OCI-LY1 (cell line): ENCODE results near the gene LHX1.
A peak's percentile ranks its signal among the peaks of the same experiment; 100 is the strongest.

Source experiments
- H2AFZ ChIP-seq: fragments of 200-600 bp; sonication (generic), shearing (Covaris generic); 2 replicates; pipeline ENCODE4 v1.6.0; 2014; ENCODE audit warnings: antibody characterized with exemption, mild to moderate bottlenecking, low read length
- H3F3A ChIP-seq: fragments of 200-600 bp; sonication (generic), shearing (Covaris generic); 2 replicates; pipeline ENCODE4 v1.6.0; 2014; ENCODE audit warnings: mild to moderate bottlenecking, antibody characterized with exemption, low read length, moderate library complexity; ENCODE audit not compliant: insufficient read depth
- H3K27ac ChIP-seq: fragments of 200-600 bp; sonication (generic); 2 replicates; pipeline ENCODE4 v1.5.1; 2014; ENCODE audit warnings: low read length, mixed run types, mild to moderate bottlenecking, low read depth; ENCODE audit not compliant: poor library complexity, severe bottlenecking
- H3K27me3 ChIP-seq: fragments of 200-600 bp; sonication (generic); 2 replicates; pipeline ENCODE4 v1.6.0; 2014; ENCODE audit warnings: antibody characterized with exemption, mild to moderate bottlenecking, low read length, moderate library complexity; ENCODE audit not compliant: insufficient read depth
- H3K36me3 ChIP-seq: fragments of 200-600 bp; sonication (generic); 2 replicates; pipeline ENCODE4 v1.6.1; 2014; ENCODE audit warnings: mild to moderate bottlenecking, antibody characterized with exemption, low read length, moderate library complexity, mixed read lengths; ENCODE audit not compliant: insufficient read depth
- H3K4me1 ChIP-seq: fragments of 200-600 bp; sonication (generic); 2 replicates; pipeline ENCODE4 v1.5.1; 2014; ENCODE audit warnings: mild to moderate bottlenecking, low read length, moderate library complexity; ENCODE audit not compliant: insufficient read depth, severe bottlenecking
- H3K4me2 ChIP-seq: fragments of 200-600 bp; sonication (generic), shearing (Covaris generic); 2 replicates; pipeline ENCODE4 v1.6.1; 2014; ENCODE audit warnings: low read length
- H3K4me3 ChIP-seq: fragments of 200-600 bp; sonication (generic); 2 replicates; pipeline ENCODE4 v1.5.1; 2014; ENCODE audit warnings: low read length, low read depth, mild to moderate bottlenecking, mixed read lengths; ENCODE audit not compliant: poor library complexity, severe bottlenecking
- H3K79me2 ChIP-seq: fragments of 200-600 bp; shearing (Covaris generic); 2 replicates; pipeline ENCODE4 v1.6.1; 2016; ENCODE audit warnings: mixed run types, low read length, mixed read lengths; ENCODE audit not compliant: insufficient read depth
- H3K9ac ChIP-seq: fragments of 200-600 bp; sonication (generic), shearing (Covaris generic); 2 replicates; pipeline ENCODE4 v1.6.1; 2014; ENCODE audit warnings: mild to moderate bottlenecking, low read length, mixed read lengths
- H3K9me2 ChIP-seq: fragments of 200-600 bp; sonication (generic), shearing (Covaris generic); 2 replicates; pipeline ENCODE4 v1.6.1; 2014; ENCODE audit warnings: low read depth, mild to moderate bottlenecking, low read length, mixed read lengths
- H3K9me3 ChIP-seq: fragments of 200-600 bp; shearing (Covaris generic); 2 replicates; pipeline ENCODE4 v1.6.1; 2014; ENCODE audit warnings: low read length, mixed read lengths
- H4K20me1 ChIP-seq: fragments of 200-600 bp; sonication (generic), shearing (Covaris generic); 2 replicates; pipeline ENCODE4 v1.6.0; 2016; ENCODE audit warnings: mild to moderate bottlenecking, low read length; ENCODE audit not compliant: insufficient read depth
- EZH2 ChIP-seq: fragments of 200-600 bp; sonication (generic), shearing (Covaris generic); IDR thresholded peaks from 2 replicates; pipeline ENCODE4 v1.8.0; 2017; ENCODE audit warnings: borderline replicate concordance, mixed run types, mild to moderate bottlenecking, antibody characterized with exemption, low read length, moderate library complexity, mixed read lengths
- TF ChIP-seq, protein P1 (sequence below): fragments of 200-600 bp; sonication (generic), shearing (Covaris generic); IDR thresholded peaks from 2 replicates; pipeline ENCODE4 v1.5.1; 2017; ENCODE audit warnings: mild to moderate bottlenecking, antibody characterized with exemption, low read length, moderate library complexity, mixed read lengths

LHX1 gene

GRCh38 chr17:36946726-36947091, 9.4 kb downstream of the LHX1 start:
- no peaks in the 10 kb centered on the region for H3K9me2 ChIP-seq
- peaks cover 30% of the 10 kb centered on the region for H3K4me1 ChIP-seq
- H3K27ac ChIP-seq = no peak overlapping the region
- TF ChIP-seq, protein P1, sequence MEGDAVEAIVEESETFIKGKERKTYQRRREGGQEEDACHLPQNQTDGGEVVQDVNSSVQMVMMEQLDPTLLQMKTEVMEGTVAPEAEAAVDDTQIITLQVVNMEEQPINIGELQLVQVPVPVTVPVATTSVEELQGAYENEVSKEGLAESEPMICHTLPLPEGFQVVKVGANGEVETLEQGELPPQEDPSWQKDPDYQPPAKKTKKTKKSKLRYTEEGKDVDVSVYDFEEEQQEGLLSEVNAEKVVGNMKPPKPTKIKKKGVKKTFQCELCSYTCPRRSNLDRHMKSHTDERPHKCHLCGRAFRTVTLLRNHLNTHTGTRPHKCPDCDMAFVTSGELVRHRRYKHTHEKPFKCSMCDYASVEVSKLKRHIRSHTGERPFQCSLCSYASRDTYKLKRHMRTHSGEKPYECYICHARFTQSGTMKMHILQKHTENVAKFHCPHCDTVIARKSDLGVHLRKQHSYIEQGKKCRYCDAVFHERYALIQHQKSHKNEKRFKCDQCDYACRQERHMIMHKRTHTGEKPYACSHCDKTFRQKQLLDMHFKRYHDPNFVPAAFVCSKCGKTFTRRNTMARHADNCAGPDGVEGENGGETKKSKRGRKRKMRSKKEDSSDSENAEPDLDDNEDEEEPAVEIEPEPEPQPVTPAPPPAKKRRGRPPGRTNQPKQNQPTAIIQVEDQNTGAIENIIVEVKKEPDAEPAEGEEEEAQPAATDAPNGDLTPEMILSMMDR = no peak
- no peak for TF ChIP-seq EZH2
- H3K27me3 ChIP-seq = no peaks in the 10 kb centered on the region; the same call in 1 of the 2 replicates
- no peaks in the 10 kb centered on the region for H4K20me1 ChIP-seq
- no peaks in the 10 kb centered on the region for H3F3A ChIP-seq
- no peak overlapping the region for H3K9ac ChIP-seq
- no peak overlapping the region for H2AFZ ChIP-seq
- H3K4me3 ChIP-seq = no peak overlapping the region
- H3K9me3 ChIP-seq = no peaks in the 10 kb centered on the region
- peaks cover 21% of the 10 kb centered on the region for H3K79me2 ChIP-seq
- H3K4me2 ChIP-seq = no peak overlapping the region
- H3K36me3 ChIP-seq = peaks cover 15% of the 10 kb centered on the region; the same call in 1 of the 2 replicates

- H4K20me1 ChIP-seq = no peaks in the 10 kb centered on the region
- H3K27ac ChIP-seq = no peak overlapping the region
- H3K4me2 ChIP-seq = peak overlapping the region; percentile 89
- peaks cover 29% of the 10 kb centered on the region; the same call in 1 of the 2 replicates for H3K36me3 ChIP-seq
- H3F3A ChIP-seq = no peaks in the 10 kb centered on the region
- peak overlapping the region; percentile 75 for H3K4me3 ChIP-seq
- H3K9ac ChIP-seq = peak overlapping the region; percentile 84
- no peaks in the 10 kb centered on the region; the same call in 1 of the 2 replicates for H3K27me3 ChIP-seq
- peaks cover 21% of the 10 kb centered on the region for H3K79me2 ChIP-seq
- peaks cover 30% of the 10 kb centered on the region for H3K4me1 ChIP-seq
- H2AFZ ChIP-seq = peak overlapping the region; percentile 32; the same call in 1 of the 2 replicates
- TF ChIP-seq EZH2 = no peak
- TF ChIP-seq, protein P1 = no peak
- H3K9me2 ChIP-seq = no peaks in the 10 kb centered on the region
- H3K9me3 ChIP-seq = no peaks in the 10 kb centered on the region
These were observed 10.8 kb downstream of the LHX1 start for GRCh38 chr17:36947922-36948716.

DNA sequence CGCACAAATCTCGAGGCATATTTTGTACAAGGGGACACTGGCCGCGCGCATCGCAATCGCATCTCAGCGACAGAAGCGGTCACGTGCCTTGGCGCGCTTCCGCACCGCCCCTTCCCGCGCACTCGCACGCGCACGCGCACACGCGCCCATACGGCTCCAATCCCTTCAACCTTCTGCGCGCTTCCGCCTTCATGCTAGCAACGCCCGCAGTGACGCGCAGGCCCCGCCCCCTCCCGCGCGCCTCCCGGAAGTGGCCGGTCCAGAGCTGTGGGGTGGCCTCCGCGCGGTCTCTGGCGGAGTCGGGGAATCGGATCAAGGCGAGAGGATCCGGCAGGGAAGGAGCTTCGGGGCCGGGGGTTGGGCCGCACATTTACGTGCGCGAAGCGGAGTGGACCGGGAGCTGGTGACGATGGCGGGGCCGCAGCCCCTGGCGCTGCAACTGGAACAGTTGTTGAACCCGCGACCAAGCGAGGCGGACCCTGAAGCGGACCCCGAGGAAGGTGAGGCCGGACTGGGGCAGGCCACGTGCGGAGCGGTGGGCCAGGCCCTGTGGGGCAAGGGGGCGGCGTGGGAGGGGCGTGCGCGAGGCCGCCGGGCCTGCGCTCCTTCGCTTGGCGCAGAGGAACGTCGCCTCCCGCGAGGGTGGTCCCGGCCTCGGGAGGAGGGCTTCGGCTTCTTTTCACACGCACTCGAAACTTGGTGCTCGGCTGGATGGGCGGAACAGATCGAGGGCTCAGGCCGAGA, 11.6 kb downstream of the LHX1 start, which contains the start of gene AATF:
TSS of gene AATF (plus strand) at position 238 of the 744 bp plus-strand sequence. CDS start at position 410, 172 bp downstream.
- Histone ChIP-seq H3K79me2 (peaks cover 21% of the 10 kb centered on the region), H3K4me1 (peaks cover 30% of the 10 kb centered on the region), H3K9ac (peak within 1 kb of the TSS; percentile 84), H3F3A (no peaks in the 10 kb centered on the region), H3K4me3 (peak within 1 kb of the TSS; percentile 75), H2AFZ (peak within 1 kb of the TSS; percentile 32; the same call in 1 of the 2 replicates), H3K27ac (peak within 1 kb of the TSS; percentile 30), H3K4me2 (peak within 1 kb of the TSS; percentile 89), H4K20me1 (no peaks in the 10 kb centered on the region), H3K9me2 (no peaks in the 10 kb centered on the region), H3K27me3 (no peaks in the 10 kb centered on the region; the same call in 1 of the 2 replicates), H3K9me3 (no peaks in the 10 kb centered on the region), H3K36me3 (peaks cover 37% of the 10 kb centered on the region)
- TF ChIP-seq EZH2 = no peak
- TF ChIP-seq, protein P1 = no peak
